ENCODE results near the gene PDZD2.
"Not testable (repeated sequence)": the region's sequence is repeated elsewhere in the genome, so short reads cannot be mapped to it uniquely, and the experiment has no call there.

PDZD2 gene

GRCh38 chr5:31964007-31964360 is 325.1 kb downstream of the PDZD2 start:
- Histone ChIP-seq H3K4me3 (ENCODE audit: severe bottlenecking) (no peak overlapping the region), H3K36me3 (ENCODE audit: low read depth) (no peaks in the 10 kb centered on the region), H3K4me1 (ENCODE audit: insufficient read depth, poor library complexity, severe bottlenecking) (peaks cover 18% of the 10 kb centered on the region), H3K27me3 (ENCODE audit: insufficient read depth, poor library complexity, severe bottlenecking) (no peaks in the 10 kb centered on the region), H3K27ac (ENCODE audit: poor library complexity, severe bottlenecking) (no peak overlapping the region), H3K9me3 (ENCODE audit: severe bottlenecking) (no peaks in the 10 kb centered on the region)
- ATAC-seq (ENCODE audit: low read depth) (peak; percentile 37; the same call in 1 of the 3 replicates), DNase-seq (ENCODE audit: low spot score) (no peak)
- TF ChIP-seq, protein P1, sequence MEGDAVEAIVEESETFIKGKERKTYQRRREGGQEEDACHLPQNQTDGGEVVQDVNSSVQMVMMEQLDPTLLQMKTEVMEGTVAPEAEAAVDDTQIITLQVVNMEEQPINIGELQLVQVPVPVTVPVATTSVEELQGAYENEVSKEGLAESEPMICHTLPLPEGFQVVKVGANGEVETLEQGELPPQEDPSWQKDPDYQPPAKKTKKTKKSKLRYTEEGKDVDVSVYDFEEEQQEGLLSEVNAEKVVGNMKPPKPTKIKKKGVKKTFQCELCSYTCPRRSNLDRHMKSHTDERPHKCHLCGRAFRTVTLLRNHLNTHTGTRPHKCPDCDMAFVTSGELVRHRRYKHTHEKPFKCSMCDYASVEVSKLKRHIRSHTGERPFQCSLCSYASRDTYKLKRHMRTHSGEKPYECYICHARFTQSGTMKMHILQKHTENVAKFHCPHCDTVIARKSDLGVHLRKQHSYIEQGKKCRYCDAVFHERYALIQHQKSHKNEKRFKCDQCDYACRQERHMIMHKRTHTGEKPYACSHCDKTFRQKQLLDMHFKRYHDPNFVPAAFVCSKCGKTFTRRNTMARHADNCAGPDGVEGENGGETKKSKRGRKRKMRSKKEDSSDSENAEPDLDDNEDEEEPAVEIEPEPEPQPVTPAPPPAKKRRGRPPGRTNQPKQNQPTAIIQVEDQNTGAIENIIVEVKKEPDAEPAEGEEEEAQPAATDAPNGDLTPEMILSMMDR (IDR thresholded peaks at IDR 0.05; ENCODE audit: poor library complexity, severe bottlenecking), result no peak

GRCh38 chr5:31965227-31965626 is 326.3 kb downstream of the PDZD2 start:
- Histone ChIP-seq H3K4me3 (ENCODE audit: severe bottlenecking) (no peak overlapping the region), H3K36me3 (ENCODE audit: low read depth) (no peaks in the 10 kb centered on the region), H3K4me1 (ENCODE audit: insufficient read depth, poor library complexity, severe bottlenecking) (peaks cover 18% of the 10 kb centered on the region), H3K27me3 (ENCODE audit: insufficient read depth, poor library complexity, severe bottlenecking) (no peaks in the 10 kb centered on the region), H3K9me3 (ENCODE audit: severe bottlenecking) (no peaks in the 10 kb centered on the region), H3K27ac (ENCODE audit: poor library complexity, severe bottlenecking) (no peak overlapping the region)
- TF ChIP-seq, protein P1 (IDR thresholded peaks at IDR 0.05; ENCODE audit: poor library complexity, severe bottlenecking), result no peak
- no peak for ATAC-seq (ENCODE audit: low read depth)
- no peak for DNase-seq (ENCODE audit: low spot score)

DNA sequence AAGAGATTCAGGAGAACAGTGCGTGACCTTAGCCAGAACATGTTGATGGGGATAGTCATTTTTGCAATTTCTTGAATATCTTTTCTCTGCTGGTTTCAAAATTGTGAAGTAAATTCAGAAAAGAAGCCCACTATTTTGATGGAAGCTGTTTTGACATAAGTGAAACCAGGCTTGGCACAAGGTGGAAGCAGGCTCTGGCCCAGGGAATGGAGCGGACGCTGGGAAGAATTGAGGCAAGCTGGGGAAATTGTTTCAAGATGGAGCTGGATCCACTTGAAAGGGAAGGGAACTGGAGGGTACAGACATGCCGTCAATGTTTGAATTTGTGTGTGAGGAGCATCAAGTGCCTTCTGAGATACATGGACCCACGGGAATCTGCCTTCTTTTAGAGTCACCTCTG is 328.0 kb downstream of the PDZD2 start:
- ATAC-seq (ENCODE audit: low read depth) (no peak), DNase-seq (ENCODE audit: low spot score) (no peak)
- H3K4me3 ChIP-seq (ENCODE audit: severe bottlenecking), result no peak overlapping the region
- TF ChIP-seq, protein P1 (IDR thresholded peaks at IDR 0.05; ENCODE audit: poor library complexity, severe bottlenecking), result no peak
- H3K36me3 ChIP-seq (ENCODE audit: low read depth), result no peaks in the 10 kb centered on the region
- H3K27ac ChIP-seq (ENCODE audit: poor library complexity, severe bottlenecking), result no peak overlapping the region
- no peaks in the 10 kb centered on the region for H3K27me3 ChIP-seq (ENCODE audit: insufficient read depth, poor library complexity, severe bottlenecking)
- H3K9me3 ChIP-seq (ENCODE audit: severe bottlenecking), result no peaks in the 10 kb centered on the region
- peaks cover 18% of the 10 kb centered on the region for H3K4me1 ChIP-seq (ENCODE audit: insufficient read depth, poor library complexity, severe bottlenecking)

GRCh38 chr5:31967461-31967860 is 328.5 kb downstream of the PDZD2 start:
- ATAC-seq (ENCODE audit: low read depth), result no peak
- no peak for DNase-seq (ENCODE audit: low spot score)
- H3K36me3 ChIP-seq (ENCODE audit: low read depth), result no peaks in the 10 kb centered on the region
- H3K27me3 ChIP-seq (ENCODE audit: insufficient read depth, poor library complexity, severe bottlenecking), result no peaks in the 10 kb centered on the region
- H3K4me3 ChIP-seq (ENCODE audit: severe bottlenecking), result no peak overlapping the region
- H3K4me1 ChIP-seq (ENCODE audit: insufficient read depth, poor library complexity, severe bottlenecking), result peaks cover 13% of the 10 kb centered on the region
- no peaks in the 10 kb centered on the region for H3K9me3 ChIP-seq (ENCODE audit: severe bottlenecking)
- TF ChIP-seq, protein P1 (IDR thresholded peaks at IDR 0.05; ENCODE audit: poor library complexity, severe bottlenecking), result no peak
- H3K27ac ChIP-seq (ENCODE audit: poor library complexity, severe bottlenecking), result no peak overlapping the region

DNA sequence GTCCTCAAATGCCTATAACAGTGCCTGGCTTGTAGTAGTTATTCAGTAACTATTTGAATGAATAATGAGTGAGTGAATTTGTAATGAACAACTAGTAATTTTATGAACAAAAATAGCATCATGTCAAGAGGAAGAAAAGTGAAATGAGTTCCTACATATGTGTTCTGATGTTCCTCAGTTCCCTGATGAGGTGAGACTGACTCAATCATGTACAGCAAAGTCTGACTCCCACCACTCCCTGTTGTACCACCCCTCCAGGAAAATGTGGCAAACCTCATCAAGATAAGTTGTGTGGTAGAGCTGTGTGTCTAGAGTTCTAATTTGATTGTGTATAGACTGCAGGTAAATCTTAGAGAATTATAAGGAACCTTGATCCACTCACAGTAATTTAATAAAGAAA is 333.6 kb downstream of the PDZD2 start:
- DNase-seq (ENCODE audit: low spot score), result no peak
- H3K4me3 ChIP-seq (ENCODE audit: severe bottlenecking), result no peak overlapping the region
- no peak overlapping the region for H3K27ac ChIP-seq (ENCODE audit: poor library complexity, severe bottlenecking)
- no peaks in the 10 kb centered on the region for H3K27me3 ChIP-seq (ENCODE audit: insufficient read depth, poor library complexity, severe bottlenecking)
- TF ChIP-seq, protein P1 (IDR thresholded peaks at IDR 0.05; ENCODE audit: poor library complexity, severe bottlenecking), result no peak
- no peaks in the 10 kb centered on the region for H3K9me3 ChIP-seq (ENCODE audit: severe bottlenecking)
- H3K4me1 ChIP-seq (ENCODE audit: insufficient read depth, poor library complexity, severe bottlenecking), result no peaks in the 10 kb centered on the region
- H3K36me3 ChIP-seq (ENCODE audit: low read depth), result no peaks in the 10 kb centered on the region
- ATAC-seq (ENCODE audit: low read depth), result no peak

DNA sequence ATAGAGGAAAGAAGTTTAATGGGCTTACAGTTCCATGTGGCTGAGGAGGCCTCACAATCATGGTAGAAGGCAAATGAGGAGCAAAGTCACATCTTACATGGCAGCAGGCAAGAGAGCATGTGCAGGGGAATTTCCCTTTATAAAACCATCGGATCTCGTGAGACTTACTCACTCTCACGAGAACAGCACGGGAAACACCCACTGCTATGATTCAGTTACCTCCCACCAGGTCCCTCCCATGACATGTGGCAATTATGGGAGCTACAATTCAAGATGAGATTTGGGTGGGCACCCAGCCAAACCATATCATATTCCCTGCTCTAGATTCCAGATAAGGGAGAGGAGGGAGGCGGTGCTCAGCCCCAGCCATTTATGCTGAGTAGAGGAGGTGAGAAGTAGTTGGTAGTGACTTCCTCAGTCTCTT is 336.3 kb downstream of the PDZD2 start:
- not testable (repeated sequence) for H3K4me3 ChIP-seq (ENCODE audit: severe bottlenecking); H3K27ac ChIP-seq (ENCODE audit: poor library complexity, severe bottlenecking); H3K9me3 ChIP-seq (ENCODE audit: severe bottlenecking); H3K27me3 ChIP-seq (ENCODE audit: insufficient read depth, poor library complexity, severe bottlenecking); DNase-seq (ENCODE audit: low spot score); ATAC-seq (ENCODE audit: low read depth); H3K4me1 ChIP-seq (ENCODE audit: insufficient read depth, poor library complexity, severe bottlenecking); H3K36me3 ChIP-seq (ENCODE audit: low read depth)

Measured in RWPE2 (cell line).